Sigmoid colon (tissue), 4 donors: ENCODE measurements around the gene HSD11B2.

ENCODE experiments used
- CTCF ChIP-seq, 4 experiments: fragments of 450-650 bp in 3 of 4; fragments of 200-600 bp in 1 of 4; IDR thresholded peaks; one replicate each; pipeline ENCODE4 v1.5.1; 2016 to 2019; ENCODE audit warnings: antibody characterized with exemption in 4 of 4, mild to moderate bottlenecking in 3 of 4, moderate library complexity in 2 of 4
- EP300 ChIP-seq, 4 donors: sonication (generic); formaldehyde crosslinking; IDR thresholded peaks; one replicate each; pipeline ENCODE4 v1.6.1; 2017; ENCODE audit warnings: antibody characterized with exemption in 4 of 4
- POLR2A ChIP-seq, 2 donors: fragments of 450-650 bp; IDR thresholded peaks; one replicate each; pipeline ENCODE4 v1.6.1; 2016; ENCODE audit warnings: antibody characterized with exemption in 2 of 2, mild to moderate bottlenecking in 2 of 2, moderate library complexity in 2 of 2
- POLR2AphosphoS5 ChIP-seq, 4 donors: sonication (generic); formaldehyde crosslinking; IDR thresholded peaks; one replicate each; pipeline ENCODE4 v1.6.1; 2017; ENCODE audit warnings: antibody characterized with exemption in 4 of 4

GRCh38 chr16:67431775-67432505 is 1.0 kb downstream of the HSD11B2 start:
- no peak for TF ChIP-seq POLR2A (IDR thresholded peaks at IDR 0.05)
- TF ChIP-seq CTCF (IDR thresholded peaks at IDR 0.05), result no peak
- no peak for TF ChIP-seq EP300 (IDR thresholded peaks at IDR 0.05)
- no peak for TF ChIP-seq POLR2AphosphoS5 (IDR thresholded peaks at IDR 0.05)
